HG03060 (cell line): ENCODE data around the gene CORO2B.
"Not testable (repeated sequence)": the region's sequence is repeated elsewhere in the genome, so short reads cannot be mapped to it uniquely, and the experiment has no call there.

Experiments
- ATAC-seq: cut with Tn5 transposase; IDR thresholded peaks from one replicate; pipeline ENCODE4 v1.9.1; 2021; ENCODE audit warnings: low read depth, moderate number of reproducible peaks; ENCODE audit not compliant: unreplicated experiment

CORO2B gene

DNA sequence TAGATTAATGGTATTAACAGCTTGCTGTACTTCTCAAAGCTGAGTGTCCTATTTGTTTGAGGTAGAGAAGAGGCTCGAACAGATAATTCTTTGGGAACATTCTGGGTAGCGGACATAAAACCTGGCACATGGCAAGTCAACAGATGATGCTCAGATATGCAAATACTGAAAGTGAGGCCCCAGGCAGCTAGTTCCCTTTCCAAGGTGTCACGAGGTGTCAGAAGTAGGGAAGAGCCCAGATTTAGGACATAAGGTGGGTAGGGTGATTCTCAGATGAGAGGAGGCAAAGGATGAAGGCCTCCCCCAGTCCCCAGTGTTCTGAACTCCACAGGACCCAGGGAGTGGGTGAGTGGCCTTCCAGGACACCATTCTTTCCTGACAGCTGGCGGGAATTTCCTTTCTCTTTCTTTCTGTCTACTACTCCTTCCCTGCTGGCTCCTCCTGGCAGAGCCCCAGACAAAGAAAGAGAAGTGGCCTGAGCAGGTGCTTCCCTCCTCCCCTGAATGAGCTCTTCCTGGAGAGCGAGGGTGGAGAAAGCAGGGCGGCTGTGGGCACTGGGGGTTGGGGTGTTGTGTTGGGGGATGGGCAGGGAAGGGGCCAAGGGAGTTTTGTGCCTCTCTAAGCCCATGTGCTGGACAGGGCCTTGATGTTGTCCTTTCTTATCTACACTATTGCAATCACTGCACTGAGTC lies 87.5 kb downstream of the CORO2B start:
- no peak for ATAC-seq

DNA sequence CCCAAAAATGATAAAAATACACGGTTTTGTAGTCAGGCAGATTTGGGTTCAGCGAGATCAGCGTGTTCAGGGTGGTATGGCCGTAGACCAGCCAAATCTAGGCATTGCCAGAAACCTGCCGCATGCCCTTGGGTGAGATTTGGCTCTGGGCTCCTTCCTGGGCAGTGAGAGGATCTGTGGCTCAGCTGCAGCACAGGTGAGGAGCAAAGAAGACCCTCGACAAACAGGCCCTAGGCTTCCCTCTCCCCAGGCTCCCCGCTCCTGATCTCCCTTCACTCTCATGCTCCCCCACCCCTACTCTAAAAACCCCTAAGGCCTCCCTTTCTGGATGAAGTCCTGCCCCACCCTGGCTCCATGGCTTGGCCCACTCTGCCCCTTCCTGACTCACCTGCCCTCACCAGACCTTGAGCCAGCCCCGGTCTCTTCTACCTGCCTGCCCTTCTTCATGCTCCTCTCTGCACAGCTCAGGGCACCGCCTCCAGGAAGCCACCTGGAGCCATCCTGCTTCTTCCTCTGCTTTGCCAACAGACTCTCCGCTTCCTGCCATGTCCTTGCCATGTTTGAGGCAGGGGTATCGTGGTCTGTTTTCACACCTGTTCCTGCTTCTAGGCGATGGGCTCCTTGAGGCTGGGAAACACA lies 88.1 kb downstream of the CORO2B start:
- no peak for ATAC-seq

DNA sequence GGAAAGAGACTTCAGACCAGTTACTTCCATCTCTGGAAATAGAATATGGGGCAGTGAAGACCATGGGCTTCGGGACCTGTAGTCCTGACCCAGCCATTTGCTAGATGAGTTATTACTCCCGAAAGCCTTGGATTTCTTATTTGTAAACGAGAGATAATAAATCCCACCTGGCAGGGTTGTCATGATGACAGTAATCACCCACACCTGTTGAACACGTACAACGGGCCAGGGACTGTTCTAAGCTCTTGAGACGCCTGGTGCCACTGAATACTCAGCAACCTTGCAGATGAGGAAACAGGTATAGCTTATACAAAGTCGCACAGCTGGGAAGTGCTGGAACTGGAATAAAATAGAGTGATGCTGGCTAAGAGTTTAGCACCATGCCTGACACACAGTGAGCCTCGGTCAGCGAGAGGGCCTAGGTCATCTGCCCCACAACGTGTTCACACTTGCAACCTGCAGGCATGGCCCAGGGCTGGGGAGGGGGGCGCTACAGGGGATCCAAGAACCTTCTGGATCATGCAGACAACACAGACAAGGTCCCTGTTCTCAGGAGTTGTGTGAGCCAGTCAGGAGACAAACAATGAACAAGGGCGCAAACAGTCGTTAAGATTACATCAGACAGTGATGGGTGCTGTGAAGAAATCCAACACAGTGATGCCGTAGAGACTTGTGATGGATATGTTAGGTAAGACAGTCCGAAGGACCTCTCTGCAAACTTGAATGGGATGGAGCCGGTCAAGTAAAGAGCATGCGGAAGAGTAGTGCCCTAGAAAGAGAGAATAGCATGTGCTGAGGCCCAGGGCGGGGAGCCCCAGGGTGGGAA lies 89.2 kb downstream of the CORO2B start:
- no peak for ATAC-seq

DNA sequence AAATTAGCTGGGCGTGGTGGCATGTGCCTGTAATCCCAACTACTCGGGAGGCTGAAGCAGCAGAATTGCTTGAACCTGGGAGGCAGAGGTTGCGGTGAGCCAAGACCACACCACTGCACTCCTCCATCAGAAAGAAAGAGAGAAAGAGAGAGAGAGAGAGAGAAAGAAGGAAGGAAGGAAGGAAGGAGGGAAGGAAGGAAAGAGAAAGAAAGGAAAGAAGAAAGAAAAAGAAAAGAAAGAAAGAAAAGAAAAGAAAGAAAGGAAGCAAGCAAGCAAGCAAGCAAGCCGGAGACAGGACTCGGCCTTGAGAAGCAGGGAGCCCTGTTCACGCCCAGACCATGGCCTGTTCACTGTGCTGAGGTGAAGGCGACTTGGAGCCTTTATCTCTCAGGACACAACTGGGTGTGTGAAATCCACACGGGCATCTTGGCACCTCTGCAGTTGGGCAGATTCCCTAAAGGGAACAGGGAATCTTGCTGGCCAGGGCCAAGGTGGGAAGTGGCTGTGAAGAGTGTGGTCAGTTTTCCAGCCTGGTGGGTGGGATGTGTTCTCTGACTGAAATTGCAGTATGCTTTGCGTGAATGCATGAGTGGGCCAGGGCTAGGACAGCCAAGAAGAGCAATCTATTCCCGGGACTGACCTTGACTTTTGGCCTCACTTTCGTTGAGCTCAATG lies 90.3 kb downstream of the CORO2B start:
- ATAC-seq, result no peak

DNA sequence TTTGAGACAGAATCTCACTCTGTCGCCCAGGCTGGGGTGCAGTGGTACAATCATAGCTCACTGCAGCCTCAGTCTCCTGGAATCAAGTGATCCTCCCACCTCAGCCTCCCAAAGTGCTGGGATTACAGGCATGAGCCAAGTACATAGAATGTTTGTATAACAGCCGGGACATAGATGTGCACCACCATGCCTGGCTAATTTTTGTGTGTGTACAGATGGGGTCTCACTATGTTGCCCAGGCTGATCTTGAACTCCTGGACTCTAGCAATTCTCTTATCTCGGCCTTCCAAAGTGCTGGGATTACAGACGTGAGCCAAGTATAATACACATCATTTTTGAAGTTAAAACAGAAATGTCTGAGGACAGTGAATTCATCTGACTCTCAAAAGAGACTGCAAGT lies 93.5 kb downstream of the CORO2B start:
- no peak for ATAC-seq

DNA sequence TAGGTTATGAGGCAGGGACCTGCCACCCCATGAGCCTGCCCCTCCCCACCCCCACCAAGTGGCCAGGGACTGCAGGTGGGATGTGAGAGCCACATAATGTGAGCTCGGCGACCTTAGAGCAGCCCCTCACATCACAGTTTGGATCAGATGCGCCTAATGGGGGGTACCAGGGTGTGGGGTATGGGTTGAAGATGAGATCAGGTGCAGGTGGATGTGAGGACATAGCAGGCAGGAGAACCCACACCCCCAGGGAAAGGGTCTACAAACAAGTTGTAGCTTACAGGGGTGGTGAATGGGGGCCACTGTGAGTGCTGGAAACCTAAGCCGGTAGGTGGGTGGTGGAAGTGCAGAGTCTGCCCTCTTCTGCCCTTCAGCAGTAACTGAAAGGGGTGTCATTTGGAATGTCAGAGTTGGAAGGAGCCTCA lies 94.0 kb downstream of the CORO2B start:
- ATAC-seq, result no peak

DNA sequence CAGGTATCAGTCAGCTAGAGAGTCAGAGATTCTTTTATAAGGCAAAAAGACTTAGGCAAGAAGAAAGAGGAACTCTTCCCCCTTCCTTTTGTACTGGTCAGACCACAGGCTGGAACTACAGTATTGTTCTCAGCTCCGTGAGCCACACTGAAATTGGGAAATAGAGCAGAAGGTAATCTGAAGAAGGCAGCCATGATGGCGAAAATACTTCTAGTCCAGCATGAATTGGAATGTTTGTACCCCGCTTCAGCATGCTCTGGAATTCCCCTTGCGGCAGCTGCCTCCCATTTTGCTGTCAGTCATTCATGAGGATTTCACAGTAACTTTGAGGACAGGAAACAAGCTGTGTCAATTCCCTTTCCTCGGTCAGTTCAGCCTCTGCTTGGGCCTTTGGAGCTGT lies 96.2 kb downstream of the CORO2B start:
- no peak for ATAC-seq

DNA sequence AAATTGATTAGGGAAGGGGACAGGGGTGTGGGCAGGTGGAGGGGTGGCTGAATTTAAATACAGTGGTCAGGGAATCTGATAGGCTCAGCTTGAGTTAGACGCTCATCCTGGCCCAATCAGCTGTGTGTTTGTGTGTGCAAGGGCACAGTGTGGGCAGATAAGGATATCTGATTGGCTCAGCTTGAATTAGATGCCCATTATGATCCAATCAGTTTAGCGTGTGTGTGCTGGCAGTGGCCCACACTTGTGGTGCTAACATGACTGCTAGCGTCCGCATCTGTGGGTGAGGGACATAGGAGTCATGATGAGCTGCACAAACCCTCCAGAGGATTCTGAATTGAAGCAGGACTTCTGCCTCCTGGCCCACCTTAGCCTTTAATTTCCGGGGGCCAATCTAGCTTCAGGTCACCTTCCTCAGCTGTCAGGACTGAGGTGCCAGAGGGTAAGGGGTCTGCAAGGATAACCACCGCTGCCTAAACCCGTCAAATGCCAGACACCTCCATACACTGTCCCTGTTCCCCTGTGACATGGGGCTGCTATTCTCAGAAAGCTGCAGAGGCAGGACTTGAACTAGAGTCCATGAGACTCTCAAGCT lies 97.3 kb downstream of the CORO2B start:
- ATAC-seq, result no peak

DNA sequence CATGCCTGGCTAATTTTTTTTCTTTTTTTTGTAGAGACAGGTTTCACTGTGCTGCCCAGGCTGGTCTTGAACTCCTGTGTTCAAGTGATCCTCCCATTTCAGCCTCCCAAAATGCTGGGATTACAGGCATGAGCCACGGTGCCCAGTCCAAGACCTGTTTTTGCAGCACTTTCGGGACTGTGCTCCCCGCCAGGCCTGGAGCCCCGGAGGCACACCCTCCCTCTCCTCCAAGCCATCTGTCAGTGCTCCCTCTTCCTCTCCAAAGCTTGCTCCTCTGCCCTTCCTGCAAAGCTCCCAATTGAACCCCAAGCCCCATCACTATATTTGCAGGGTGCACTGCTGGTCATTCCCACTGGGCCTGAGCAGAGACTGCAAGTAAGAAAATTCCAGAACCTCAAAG lies 98.1 kb downstream of the CORO2B start:
- ATAC-seq, result no peak

DNA sequence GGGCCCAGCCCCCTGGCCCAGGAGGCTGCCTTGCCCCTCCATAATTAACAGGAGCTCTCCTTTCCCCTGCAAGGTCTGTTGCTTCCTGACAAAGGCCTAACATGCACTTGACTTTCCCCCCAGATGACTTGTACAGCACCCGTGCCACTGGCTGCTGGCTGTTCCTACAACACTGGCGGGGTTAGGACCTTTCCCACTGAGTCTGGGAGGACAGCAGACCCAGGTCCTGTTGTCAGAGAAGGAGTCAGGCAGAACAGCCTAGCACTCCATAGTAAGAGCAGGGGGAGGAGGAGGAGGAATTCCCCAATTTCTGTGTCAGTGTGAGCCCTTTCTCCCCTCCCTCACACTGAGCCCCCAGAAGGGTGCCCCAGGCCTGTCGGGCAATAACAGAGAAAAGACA lies 99.2 kb downstream of the CORO2B start:
- ATAC-seq, result no peak

DNA sequence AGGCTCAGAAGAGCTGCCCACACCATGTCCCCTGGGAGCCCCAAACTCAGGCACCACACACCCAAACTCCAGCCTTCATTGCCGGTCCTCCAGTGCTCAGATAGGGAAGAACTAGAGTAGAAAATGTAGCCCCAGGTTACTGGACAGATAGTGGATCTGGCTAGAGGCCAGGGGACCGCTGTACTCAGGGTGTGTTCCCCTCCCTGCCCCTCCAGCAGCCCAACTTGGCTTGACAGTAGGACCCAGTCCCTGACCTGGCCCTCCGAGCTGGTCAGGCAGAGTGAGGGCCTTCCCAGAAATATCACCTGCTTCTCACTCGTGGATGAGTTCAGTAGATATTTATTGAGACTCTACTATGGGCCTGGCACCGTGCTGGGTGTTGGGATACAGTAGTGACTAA lies 100.0 kb downstream of the CORO2B start:
- no peak for ATAC-seq

DNA sequence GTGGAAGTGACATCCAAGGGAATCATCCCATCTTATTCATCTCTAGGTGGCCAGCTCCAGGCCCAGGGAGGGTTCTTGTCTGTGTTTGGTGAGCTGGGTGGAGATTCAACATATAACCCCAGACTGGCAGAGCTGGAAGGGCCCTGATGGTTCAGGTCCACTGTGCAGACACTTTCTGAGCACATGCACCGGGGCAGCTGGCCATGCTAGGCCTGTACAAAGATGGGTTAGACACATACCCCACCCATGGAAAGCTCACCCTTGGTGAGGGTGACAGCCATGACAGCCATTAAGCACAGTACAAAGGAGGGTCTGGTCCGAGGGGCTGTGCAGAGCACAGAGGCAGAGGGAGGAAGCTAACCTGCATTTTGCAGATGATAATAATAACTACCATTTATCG lies 100.4 kb downstream of the CORO2B start:
- ATAC-seq, result no peak

DNA sequence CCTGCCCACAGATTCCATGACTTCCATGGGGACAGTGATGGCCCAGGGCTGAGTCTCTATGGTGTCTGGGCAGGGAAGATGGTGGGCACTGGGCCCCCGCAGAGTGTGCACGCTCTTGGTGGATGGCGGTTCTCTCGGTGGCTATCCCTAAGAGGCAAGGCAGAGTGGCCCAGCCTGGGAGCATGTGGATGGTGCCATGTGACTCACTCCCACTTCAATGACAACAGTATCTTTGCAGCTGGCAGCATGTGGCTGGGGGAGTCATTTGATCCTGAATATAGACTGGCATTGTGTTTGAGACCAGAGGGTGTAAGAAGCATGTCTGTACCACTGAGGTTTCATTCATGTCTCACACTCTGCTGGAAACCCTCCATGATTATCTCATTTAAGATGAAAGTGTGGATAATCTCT lies 101.2 kb downstream of the CORO2B start:
- no peak for ATAC-seq

DNA sequence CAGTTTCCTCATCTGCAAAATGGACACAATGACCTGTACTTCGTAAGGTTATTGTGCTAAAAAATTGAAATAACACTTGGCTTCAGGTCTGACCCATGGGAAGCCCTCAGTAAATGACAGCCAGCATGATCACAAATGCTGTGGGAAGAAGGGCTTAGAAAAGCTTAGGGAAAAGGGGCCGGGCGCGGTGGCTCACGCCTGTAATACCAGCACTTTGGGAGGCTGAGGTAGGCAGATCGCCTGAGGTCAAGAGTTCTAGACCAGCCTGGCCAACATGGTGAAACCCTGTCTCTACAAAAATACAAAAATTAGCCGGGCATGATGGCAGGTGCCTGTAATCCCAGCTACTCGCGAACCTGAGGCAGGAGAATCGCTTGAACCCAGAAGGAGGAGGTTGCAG lies 102.0 kb downstream of the CORO2B start:
- not testable (repeated sequence) for ATAC-seq

DNA sequence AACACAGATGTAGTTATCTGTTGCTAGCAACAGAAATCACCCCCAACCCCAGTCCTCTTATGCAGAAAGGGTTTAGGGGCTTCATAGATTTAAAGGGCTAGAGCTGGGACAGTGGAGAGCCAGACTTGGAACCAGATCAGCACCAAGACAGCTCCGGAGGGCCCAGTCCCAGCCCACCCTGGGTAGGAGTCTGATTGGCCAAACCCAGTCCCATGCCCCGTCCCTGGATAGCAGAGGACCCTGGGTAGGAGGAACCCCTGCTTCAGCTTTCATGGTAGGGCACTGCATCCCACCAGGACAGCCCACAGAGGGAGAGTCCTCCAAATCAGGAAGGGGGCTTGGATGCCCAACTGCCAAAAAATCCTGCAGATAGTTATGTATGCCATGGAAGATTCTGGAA lies 103.0 kb downstream of the CORO2B start:
- ATAC-seq, result no peak

DNA sequence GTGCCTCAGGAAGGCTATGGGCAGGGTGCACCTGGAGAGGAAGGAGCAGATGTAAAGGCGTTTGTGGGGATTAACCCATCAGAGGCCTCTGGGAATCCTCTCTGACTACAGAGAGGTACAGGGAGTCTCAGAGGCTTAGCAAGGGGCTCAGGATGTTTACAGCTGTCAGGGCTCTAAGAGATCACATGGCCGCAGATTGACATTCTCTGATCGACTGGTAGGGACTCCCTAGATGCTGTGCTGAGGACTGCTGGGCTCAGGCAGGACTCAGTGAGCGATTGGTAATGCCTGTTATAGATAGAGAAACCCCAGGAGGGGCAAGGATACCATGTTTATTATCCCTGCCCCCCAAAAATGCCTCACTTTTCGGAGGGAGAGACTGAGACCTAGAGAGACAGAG lies 103.5 kb downstream of the CORO2B start:
- ATAC-seq, result no peak

DNA sequence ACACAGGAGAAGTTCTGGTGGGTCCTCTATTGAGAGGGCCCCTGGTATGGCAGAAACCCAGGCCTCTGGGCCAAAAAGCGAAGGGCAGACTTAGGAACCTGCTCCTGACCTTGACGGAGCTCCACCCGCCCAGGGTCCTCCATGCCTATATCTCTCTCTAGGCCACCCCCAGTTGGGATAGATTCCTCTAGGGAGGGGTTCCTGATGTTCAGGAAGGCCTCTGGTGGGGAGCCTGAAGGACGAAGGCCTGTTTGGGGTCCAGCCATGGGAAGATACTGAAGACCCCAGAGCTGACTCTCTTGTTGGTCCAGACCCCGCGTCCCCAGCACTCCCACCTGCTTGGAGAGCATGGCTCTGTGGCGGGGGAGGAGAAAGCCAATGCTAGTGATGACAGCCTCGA lies 104.2 kb downstream of the CORO2B start:
- no peak for ATAC-seq

DNA sequence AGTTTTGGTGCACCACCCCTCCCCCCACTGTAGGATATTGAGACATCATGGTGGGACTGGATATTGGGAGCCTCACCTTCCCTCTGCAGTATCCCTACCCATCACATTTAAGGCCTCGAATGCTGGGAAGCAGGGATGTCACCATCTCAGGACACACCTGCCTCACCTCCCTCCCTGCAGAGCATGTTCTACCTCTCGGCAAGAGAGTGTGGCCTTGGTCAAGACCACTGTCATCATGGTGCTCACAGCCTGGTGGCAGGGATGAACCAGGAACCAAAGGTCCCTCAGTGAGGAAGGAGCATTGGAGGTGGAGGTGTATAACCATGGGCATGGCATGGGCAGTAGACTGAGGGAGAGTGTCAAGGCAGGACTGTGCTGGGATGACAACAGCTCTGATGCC lies 104.8 kb downstream of the CORO2B start:
- no peak for ATAC-seq

DNA sequence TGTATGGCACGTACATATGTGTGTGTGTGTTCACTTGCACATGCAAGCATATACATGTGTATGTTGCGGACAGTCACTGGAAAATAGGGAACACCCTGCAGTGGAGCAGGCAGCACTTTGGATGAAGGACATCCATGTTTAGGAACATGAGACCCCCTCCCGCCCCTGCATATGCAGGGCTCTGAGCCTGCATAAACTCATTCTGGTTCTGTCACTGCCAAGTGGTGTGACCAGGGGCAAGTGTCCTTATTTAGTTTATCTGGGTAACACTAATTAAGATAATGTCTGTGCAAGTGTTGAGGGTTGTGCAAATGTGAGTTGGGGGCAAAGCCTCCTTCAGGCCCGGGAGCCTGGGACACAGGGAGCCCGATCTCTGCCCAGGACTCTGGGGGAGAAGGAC lies 105.7 kb downstream of the CORO2B start:
- ATAC-seq, result no peak

DNA sequence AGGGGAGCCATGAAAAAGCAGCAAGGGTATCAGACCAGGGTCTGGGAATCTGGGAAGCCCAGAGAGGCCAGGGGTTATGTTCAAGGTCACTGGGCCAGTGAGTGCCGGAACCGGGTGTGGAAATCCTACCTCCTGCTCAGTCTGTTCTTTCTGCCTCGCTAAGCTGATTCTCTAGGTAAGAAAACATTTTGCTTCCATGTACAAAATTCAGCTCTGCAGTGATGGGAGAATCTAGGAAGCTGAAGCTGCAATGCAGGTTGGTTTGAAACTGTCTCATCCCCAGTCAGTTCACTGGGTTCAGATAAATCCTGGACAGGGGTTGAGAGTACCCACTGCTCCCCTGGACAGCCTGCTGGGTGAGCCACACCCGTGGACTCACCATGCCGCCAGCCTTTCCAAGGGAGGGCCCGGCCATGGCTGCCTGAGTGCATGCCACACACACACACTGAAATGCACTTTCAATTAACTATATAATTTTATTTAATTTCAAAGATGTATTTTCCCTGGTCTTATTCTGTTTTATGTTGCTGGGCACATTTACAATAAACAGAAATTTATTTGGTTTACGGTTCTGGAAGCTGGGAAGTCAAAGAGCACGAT lies 108.4 kb downstream of the CORO2B start:
- no peak for ATAC-seq
